GM10266 (cell line): Measurements from ENCODE around the gene UPF1.
"Not testable (repeated sequence)": the region's sequence is repeated elsewhere in the genome, so short reads cannot be mapped to it uniquely, and the experiment has no call there.

Experiments used
- DNase-seq: peaks from one replicate; pipeline ENCODE4 v3.0.0; 2012; ENCODE audit errors: extremely low spot score
- CTCF ChIP-seq: IDR thresholded peaks from 2 replicates; pipeline ENCODE4 v1.5.1; 2012; ENCODE audit warnings: mild to moderate bottlenecking, low read depth; ENCODE audit not compliant: control insufficient read depth, insufficient read depth; ENCODE audit errors: missing control alignments

The UPF1 gene

GRCh38 chr19:18910801-18911436 lies 79.2 kb downstream of the UPF1 start:
- DNase-seq, result no peak
- TF ChIP-seq CTCF, result no peak

GRCh38 chr19:18912933-18913332 lies 81.2 kb downstream of the UPF1 start:
- no peak for TF ChIP-seq CTCF
- no peak for DNase-seq

- DNase-seq, result no peak
- no peak for TF ChIP-seq CTCF
Measured at GRCh38 chr19:18913466-18913865, 81.7 kb downstream of the UPF1 start.

GRCh38 chr19:18915639-18916038 lies 83.9 kb downstream of the UPF1 start:
- DNase-seq, result no peak
- peak; percentile 34 for TF ChIP-seq CTCF

- not testable (repeated sequence) for DNase-seq
Measured at GRCh38 chr19:18917593-18917992, 85.8 kb downstream of the UPF1 start.
